Mammary epithelial cell (primary cell): Measurements from ENCODE around the gene AOAH.

ENCODE experiments used
- CTCF ChIP-seq, 2 donors: IDR thresholded peaks in 1 of 2; conservative IDR thresholded peaks in 1 of 2; 2 replicates each; pipeline ENCODE4 v1.5.1; 2011 to 2012; ENCODE audit warnings: inconsistent platforms in 2 of 2, low read length in 2 of 2, mild to moderate bottlenecking in 2 of 2, control low read depth in 1 of 2, low read depth in 1 of 2; ENCODE audit not compliant: insufficient read depth in 1 of 2; ENCODE audit errors: extremely low read depth in 1 of 2
- EZH2 ChIP-seq: IDR thresholded peaks from 2 replicates; pipeline ENCODE4 v1.6.1; 2012; ENCODE audit warnings: low read length, inconsistent platforms, borderline replicate concordance

GRCh38 chr7:36526863-36527548, 197.3 kb downstream of the AOAH start:
- TF ChIP-seq CTCF (conservative IDR thresholded peaks at IDR 0.05 in 1 of 2, IDR thresholded peaks at IDR 0.05 in 1 of 2; ENCODE audit: extremely low read depth in 1 of 2, insufficient read depth in 1 of 2, low read depth in 1 of 2, low read length in 2 of 2) (no peak), EZH2 (no peak)
